Sigmoid colon (tissue), 4 donors: ENCODE data around the gene CBFA2T3.

Source experiments
- EP300 ChIP-seq, 4 donors: sonication (generic); formaldehyde crosslinking; IDR thresholded peaks; one replicate each; pipeline ENCODE4 v1.6.1; 2017; ENCODE audit warnings: antibody characterized with exemption in 4 of 4
- POLR2A ChIP-seq, 2 donors: fragments of 450-650 bp; IDR thresholded peaks; one replicate each; pipeline ENCODE4 v1.6.1; 2016; ENCODE audit warnings: antibody characterized with exemption in 2 of 2, mild to moderate bottlenecking in 2 of 2, moderate library complexity in 2 of 2

DNA sequence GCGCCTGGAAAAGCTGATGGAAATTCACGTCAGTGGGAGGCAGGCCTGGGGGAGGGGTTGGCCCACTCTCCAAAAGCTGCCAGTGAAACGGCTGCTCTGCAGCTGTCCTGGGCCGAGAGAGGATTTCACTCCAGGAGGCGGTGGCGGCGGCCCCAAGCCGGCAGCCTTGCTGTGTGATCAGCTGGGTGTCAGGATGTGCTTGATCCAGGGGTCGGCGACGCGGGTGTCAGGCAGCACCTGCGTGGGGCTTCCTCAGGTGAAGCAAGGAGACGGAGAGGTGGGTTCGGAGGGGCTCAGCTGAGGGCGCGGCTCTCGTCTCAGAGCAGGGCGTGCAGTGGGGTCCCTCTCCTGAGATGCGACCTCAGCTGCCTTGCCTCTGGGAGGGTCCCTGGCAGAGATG, 7.0 kb downstream of the CBFA2T3 start:
- no peak for TF ChIP-seq POLR2A (IDR thresholded peaks at IDR 0.05)
- no peak for TF ChIP-seq EP300 (IDR thresholded peaks at IDR 0.05)
